Hepatocyte (in vitro differentiated cells): ENCODE measurements around the gene VPS37C.

Source experiments
- EZH2 ChIP-seq: fragments of 200-600 bp; sonication (generic); IDR thresholded peaks from 2 replicates; pipeline ENCODE4 v1.6.1; 2016; ENCODE audit warnings: antibody characterized with exemption, mild to moderate bottlenecking, borderline replicate concordance
- EZH2phosphoT487 ChIP-seq: fragments of 200-600 bp; sonication (generic); IDR thresholded peaks from one replicate; pipeline ENCODE4 v1.6.1; 2018; ENCODE audit warnings: antibody characterized with exemption, mild to moderate bottlenecking, low read depth, moderate library complexity; ENCODE audit not compliant: unreplicated experiment, severe bottlenecking
- TF ChIP-seq, protein P1 (sequence below): fragments of 200-600 bp; sonication (generic); IDR thresholded peaks from 2 replicates; pipeline ENCODE4 v1.5.1; 2016; ENCODE audit warnings: antibody characterized with exemption, mild to moderate bottlenecking; ENCODE audit not compliant: poor library complexity

DNA sequence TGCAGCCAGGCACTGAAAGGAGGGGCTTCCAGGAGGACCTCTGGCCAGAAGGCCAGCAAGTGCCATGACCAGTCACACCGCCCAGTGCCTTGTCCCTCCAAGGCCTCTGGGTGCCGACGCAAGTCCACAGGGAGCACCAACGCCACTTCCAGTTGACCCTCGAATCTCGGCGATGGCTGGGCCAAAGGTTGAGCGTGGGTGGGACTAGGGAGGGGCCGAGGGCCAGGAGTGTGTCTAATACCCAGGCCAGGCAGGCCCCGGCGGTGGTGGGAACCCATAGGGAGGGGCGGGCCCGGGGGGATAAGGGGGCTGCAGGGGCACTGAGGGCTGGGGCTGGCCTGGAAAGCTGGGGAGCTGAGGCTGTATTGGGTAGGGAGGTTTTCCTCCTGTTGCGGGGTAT lies 29.6 kb downstream of the VPS37C start:
- TF ChIP-seq, protein P1, sequence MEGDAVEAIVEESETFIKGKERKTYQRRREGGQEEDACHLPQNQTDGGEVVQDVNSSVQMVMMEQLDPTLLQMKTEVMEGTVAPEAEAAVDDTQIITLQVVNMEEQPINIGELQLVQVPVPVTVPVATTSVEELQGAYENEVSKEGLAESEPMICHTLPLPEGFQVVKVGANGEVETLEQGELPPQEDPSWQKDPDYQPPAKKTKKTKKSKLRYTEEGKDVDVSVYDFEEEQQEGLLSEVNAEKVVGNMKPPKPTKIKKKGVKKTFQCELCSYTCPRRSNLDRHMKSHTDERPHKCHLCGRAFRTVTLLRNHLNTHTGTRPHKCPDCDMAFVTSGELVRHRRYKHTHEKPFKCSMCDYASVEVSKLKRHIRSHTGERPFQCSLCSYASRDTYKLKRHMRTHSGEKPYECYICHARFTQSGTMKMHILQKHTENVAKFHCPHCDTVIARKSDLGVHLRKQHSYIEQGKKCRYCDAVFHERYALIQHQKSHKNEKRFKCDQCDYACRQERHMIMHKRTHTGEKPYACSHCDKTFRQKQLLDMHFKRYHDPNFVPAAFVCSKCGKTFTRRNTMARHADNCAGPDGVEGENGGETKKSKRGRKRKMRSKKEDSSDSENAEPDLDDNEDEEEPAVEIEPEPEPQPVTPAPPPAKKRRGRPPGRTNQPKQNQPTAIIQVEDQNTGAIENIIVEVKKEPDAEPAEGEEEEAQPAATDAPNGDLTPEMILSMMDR, result no peak
- TF ChIP-seq EZH2 (no peak), EZH2phosphoT487 (no peak)
